ENCODE results near the gene HINT1. TPM values are rescaled to one million over a fixed set of nuclear protein-coding genes. Genes with fewer than 3 reads are reported as not detected.

The HINT1 gene
- total RNA-seq, 1 experiment from 2014 or later, result 249 TPM

- peaks cover 46 to 63% (median 55%) of the 10 kb centered on the region in 3 experiments for H3K36me3 Mint-ChIP-seq (ENCODE audit: insufficient read depth in 1 of 3, low read depth in 3 of 3)
- H2BK5ac ChIP-seq (ENCODE audit: insufficient read length, low read length), result no peak overlapping the region
- H3K56ac ChIP-seq (ENCODE audit: insufficient read length, low read depth, low read length), result no peak overlapping the region
- no peak overlapping the region for H3K27ac ChIP-seq (ENCODE audit: insufficient read length, low read depth, low read length)
- H3K18ac ChIP-seq (ENCODE audit: insufficient read length, low read depth, low read length), result no peak overlapping the region
- no peaks in the 10 kb centered on the region for H3K27me3 ChIP-seq (ENCODE audit: insufficient read depth, low read length)
- H3K4ac ChIP-seq (ENCODE audit: low read depth, low read length), result no peak overlapping the region
- no peaks in the 10 kb centered on the region for H3K79me1 ChIP-seq (ENCODE audit: insufficient read depth, low read depth, low read length, poor library complexity, severe bottlenecking)
- peaks cover 2% of the 10 kb centered on the region; the same call in 1 of the 2 replicates for H3K27me3 Mint-ChIP-seq (ENCODE audit: low read depth)
- no peak overlapping the region for H2BK12ac ChIP-seq (ENCODE audit: insufficient read length, low read depth, low read length)
- no peaks in the 10 kb centered on the region for H3K23me2 ChIP-seq (ENCODE audit: insufficient read length, low read depth, low read length, poor library complexity, severe bottlenecking)
- no peak overlapping the region; a peak in 1 of 7 replicates for H3K27ac Mint-ChIP-seq
- H3K4me2 ChIP-seq (ENCODE audit: insufficient read depth, insufficient read length, low read length), result no peak overlapping the region
- no peak overlapping the region for H3K23ac ChIP-seq (ENCODE audit: insufficient read length, low read depth, low read length)
- no peak for DNase-seq
- H3K9me3 Mint-ChIP-seq, result no peaks in the 10 kb centered on the region
- H3K4me1 Mint-ChIP-seq, result peaks cover 20 to 30% of the 10 kb centered on the region in 2 experiments
- no peak overlapping the region for H4K8ac ChIP-seq (replicated peaks; ENCODE audit: insufficient read length, low read depth, low read length)
- H3T11ph ChIP-seq (ENCODE audit: low read length), result no peak overlapping the region
- H2AFZ ChIP-seq (ENCODE audit: low read length), result no peak overlapping the region
- no CpG with 5 or more reads among the region's 2 CpGs for WGBS (ENCODE audit: extremely low coverage, insufficient read length, low lambda C conversion rate)
- H4K20me1 ChIP-seq (ENCODE audit: control insufficient read depth, insufficient read depth, insufficient read length), result no peaks in the 10 kb centered on the region
- H2BK20ac ChIP-seq (ENCODE audit: low read depth, low read length, poor library complexity, severe bottlenecking), result no peak overlapping the region
- no peaks in the 10 kb centered on the region; the same call in 1 of the 2 replicates for H3K79me2 ChIP-seq (ENCODE audit: insufficient read depth, low read length)
- H4K5ac ChIP-seq (ENCODE audit: insufficient read length, low read depth, low read length), result no peak overlapping the region
- no peaks in the 10 kb centered on the region for H3K4me1 ChIP-seq (ENCODE audit: insufficient read depth, low read length)
- no peak overlapping the region for H2BK120ac ChIP-seq (ENCODE audit: low read depth, low read length, poor library complexity, severe bottlenecking)
- no peak overlapping the region for H2AK5ac ChIP-seq (ENCODE audit: insufficient read length, low read length)
- H4K91ac ChIP-seq (ENCODE audit: insufficient read length, low read depth, low read length), result no peak overlapping the region
- H3K9me3 ChIP-seq (ENCODE audit: control insufficient read depth, low read depth, low read length), result no peaks in the 10 kb centered on the region
- no peak overlapping the region for H3K9ac ChIP-seq (ENCODE audit: extremely low read depth, insufficient read length, low read length)
- no peak overlapping the region for H2BK15ac ChIP-seq (ENCODE audit: low read depth, low read length)
- no peak for TF ChIP-seq CTCF (conservative IDR thresholded peaks at IDR 0.05)
- H3K4me3 Mint-ChIP-seq, result no peak overlapping the region
- H3K14ac ChIP-seq (ENCODE audit: insufficient read depth, low read length), result no peak overlapping the region
These were observed 4.9 kb downstream of the HINT1 start for GRCh38 chr5:131160134-131160533.

Data from H9 (cell line).